ENCODE measurements around the gene NUMBL.

NUMBL gene

GRCh38 chr19:40688987-40689338 is 1.5 kb downstream of the NUMBL start:
- no peak for DNase-seq

GRCh38 chr19:40688309-40688708 is 2.1 kb downstream of the NUMBL start:
- no peak for DNase-seq

- DNase-seq, result no peak
These were observed 2.9 kb downstream of the NUMBL start for GRCh38 chr19:40687525-40688016.

- DNase-seq, result no peak
These were observed 3.4 kb downstream of the NUMBL start for GRCh38 chr19:40686882-40687524.

- no peak for DNase-seq
These were observed 4.9 kb downstream of the NUMBL start for GRCh38 chr19:40685563-40685962.

GRCh38 chr19:40685016-40685526 is 5.4 kb downstream of the NUMBL start:
- no peak for DNase-seq

- DNase-seq, result no peak
These were observed 6.2 kb downstream of the NUMBL start for GRCh38 chr19:40684280-40684679.

GRCh38 chr19:40683437-40683836 is 7.0 kb downstream of the NUMBL start:
- DNase-seq, result no peak

GRCh38 chr19:40682431-40682964 is 8.0 kb downstream of the NUMBL start:
- no peak for DNase-seq

GRCh38 chr19:40681039-40681438 is 9.4 kb downstream of the NUMBL start:
- DNase-seq, result no peak

GRCh38 chr19:40677156-40677555 is 13.3 kb downstream of the NUMBL start:
- DNase-seq, result no peak

- DNase-seq, result no peak
These were observed 16.2 kb downstream of the NUMBL start for GRCh38 chr19:40674291-40674690.

GRCh38 chr19:40673397-40673796 is 17.1 kb downstream of the NUMBL start:
- DNase-seq, result no peak

- DNase-seq, result no peak
These were observed 17.7 kb downstream of the NUMBL start for GRCh38 chr19:40672573-40673299.

- DNase-seq, result no peak
These were observed 18.4 kb downstream of the NUMBL start for GRCh38 chr19:40672038-40672437.

GRCh38 chr19:40671404-40671803 is 19.0 kb downstream of the NUMBL start:
- no peak for DNase-seq

GRCh38 chr19:40668991-40669614 is 21.3 kb downstream of the NUMBL start:
- no peak for DNase-seq

GRCh38 chr19:40667602-40668001 is 22.8 kb downstream of the NUMBL start:
- no peak for DNase-seq

GRCh38 chr19:40666803-40667438 is 23.5 kb downstream of the NUMBL start:
- no peak for DNase-seq

GRCh38 chr19:40663695-40664692 is 26.5 kb downstream of the NUMBL start:
- DNase-seq, result peak; percentile 56

- DNase-seq, result peak; percentile 73
These were observed 27.3 kb downstream of the NUMBL start for GRCh38 chr19:40662925-40663694.
